Measurements from ENCODE around the gene METRN.

DNA sequence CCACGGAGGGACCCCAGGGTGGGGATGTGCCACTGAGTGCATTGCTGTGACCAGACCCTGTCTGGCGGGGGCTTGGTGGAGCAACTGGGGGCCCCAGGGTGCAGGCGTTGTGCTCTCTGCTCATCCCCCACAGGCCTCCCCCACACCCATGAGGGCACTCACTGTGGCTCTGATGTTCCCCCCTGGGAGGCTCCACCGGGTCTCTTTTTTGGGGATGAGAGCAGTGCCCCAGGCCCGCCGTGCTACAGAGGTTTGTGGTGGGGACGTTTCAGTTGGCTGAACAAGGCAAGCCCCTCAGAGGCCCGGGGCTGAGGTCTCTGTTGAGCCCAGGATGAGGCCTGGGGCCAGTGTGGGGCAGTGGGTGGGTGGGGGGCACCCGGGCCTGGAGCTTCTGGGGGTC lies 8.8 kb downstream of the METRN start:
- TF ChIP-seq YY1 (IDR thresholded peaks at IDR 0.05; ENCODE audit: low read depth) (no peak), GABPA (IDR thresholded peaks at IDR 0.05; ENCODE audit: low read depth) (no peak), FOXM1 (IDR thresholded peaks at IDR 0.05; ENCODE audit: low read depth) (no peak), SMC3 (IDR thresholded peaks at IDR 0.05; ENCODE audit: low read depth, low read length) (no peak), RAD21 (IDR thresholded peaks at IDR 0.05; ENCODE audit: low read length) (no peak)
- TF ChIP-seq, protein P1, sequence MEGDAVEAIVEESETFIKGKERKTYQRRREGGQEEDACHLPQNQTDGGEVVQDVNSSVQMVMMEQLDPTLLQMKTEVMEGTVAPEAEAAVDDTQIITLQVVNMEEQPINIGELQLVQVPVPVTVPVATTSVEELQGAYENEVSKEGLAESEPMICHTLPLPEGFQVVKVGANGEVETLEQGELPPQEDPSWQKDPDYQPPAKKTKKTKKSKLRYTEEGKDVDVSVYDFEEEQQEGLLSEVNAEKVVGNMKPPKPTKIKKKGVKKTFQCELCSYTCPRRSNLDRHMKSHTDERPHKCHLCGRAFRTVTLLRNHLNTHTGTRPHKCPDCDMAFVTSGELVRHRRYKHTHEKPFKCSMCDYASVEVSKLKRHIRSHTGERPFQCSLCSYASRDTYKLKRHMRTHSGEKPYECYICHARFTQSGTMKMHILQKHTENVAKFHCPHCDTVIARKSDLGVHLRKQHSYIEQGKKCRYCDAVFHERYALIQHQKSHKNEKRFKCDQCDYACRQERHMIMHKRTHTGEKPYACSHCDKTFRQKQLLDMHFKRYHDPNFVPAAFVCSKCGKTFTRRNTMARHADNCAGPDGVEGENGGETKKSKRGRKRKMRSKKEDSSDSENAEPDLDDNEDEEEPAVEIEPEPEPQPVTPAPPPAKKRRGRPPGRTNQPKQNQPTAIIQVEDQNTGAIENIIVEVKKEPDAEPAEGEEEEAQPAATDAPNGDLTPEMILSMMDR (IDR thresholded peaks at IDR 0.05) = no peak
- TF ChIP-seq, protein P2, sequence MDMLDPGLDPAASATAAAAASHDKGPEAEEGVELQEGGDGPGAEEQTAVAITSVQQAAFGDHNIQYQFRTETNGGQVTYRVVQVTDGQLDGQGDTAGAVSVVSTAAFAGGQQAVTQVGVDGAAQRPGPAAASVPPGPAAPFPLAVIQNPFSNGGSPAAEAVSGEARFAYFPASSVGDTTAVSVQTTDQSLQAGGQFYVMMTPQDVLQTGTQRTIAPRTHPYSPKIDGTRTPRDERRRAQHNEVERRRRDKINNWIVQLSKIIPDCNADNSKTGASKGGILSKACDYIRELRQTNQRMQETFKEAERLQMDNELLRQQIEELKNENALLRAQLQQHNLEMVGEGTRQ (IDR thresholded peaks at IDR 0.05; ENCODE audit: borderline replicate concordance, low read depth, low read length) = no peak
